Upper lobe of right lung (tissue), 1 donor: ENCODE measurements around the gene CADPS2. TPM values are rescaled to one million over a fixed set of nuclear protein-coding genes. Genes with fewer than 3 reads are reported as not detected.

Experiments used
- ATAC-seq: fragments of 200-7000 bp; cut with Tn5 transposase; one replicate; pipeline ENCODE4 v1.9.1; 2020; ENCODE audit warnings: mild to moderate bottlenecking, moderate library complexity
- DNase-seq: peaks from one replicate; pipeline ENCODE4 v3.0.0-alpha.2; 2020
- H3K27ac ChIP-seq: fragments of 200-600 bp; one replicate; pipeline ENCODE4 v1.8.0; 2022
- H3K27me3 ChIP-seq: fragments of 200-600 bp; one replicate; pipeline ENCODE4 v1.8.0; 2022; ENCODE audit warnings: mild to moderate bottlenecking
- H3K36me3 ChIP-seq: fragments of 200-600 bp; one replicate; pipeline ENCODE4 v1.8.0; 2022
- H3K4me1 ChIP-seq: fragments of 200-600 bp; one replicate; pipeline ENCODE4 v1.8.0; 2022
- H3K4me3 ChIP-seq: fragments of 200-600 bp; one replicate; pipeline ENCODE4 v1.8.0; 2022; ENCODE audit warnings: mild to moderate bottlenecking
- H3K9me3 ChIP-seq: fragments of 200-600 bp; one replicate; pipeline ENCODE4 v1.8.0; 2022
- intact Hi-C: fragments of 100-400 bp; cut with DNase I; formaldehyde crosslinking; loops from one replicate; pipeline ENCODE4 v1.11.0; 2022
- total RNA-seq: library from RNA; stranded (reverse); fragmentation: NEBNext Ultra II Directional; extraction: Animal tissue kit (Norgen Biotek cat#: 25700); gene quantifications from one replicate; pipeline ENCODE4 v1.2.1, GENCODE V29; 2021
- TF ChIP-seq, protein P1 (sequence below): fragments of 200-600 bp; IDR thresholded peaks from one replicate; pipeline ENCODE4 v1.8.0; 2022; ENCODE audit warnings: antibody characterized with exemption
- donor health status: DM: no; HTN: yes; CAD: no; lungs with severe emphysema.

CADPS2 gene
- total RNA-seq, 1 donor from 2014 or later = 46.1 TPM

DNA sequence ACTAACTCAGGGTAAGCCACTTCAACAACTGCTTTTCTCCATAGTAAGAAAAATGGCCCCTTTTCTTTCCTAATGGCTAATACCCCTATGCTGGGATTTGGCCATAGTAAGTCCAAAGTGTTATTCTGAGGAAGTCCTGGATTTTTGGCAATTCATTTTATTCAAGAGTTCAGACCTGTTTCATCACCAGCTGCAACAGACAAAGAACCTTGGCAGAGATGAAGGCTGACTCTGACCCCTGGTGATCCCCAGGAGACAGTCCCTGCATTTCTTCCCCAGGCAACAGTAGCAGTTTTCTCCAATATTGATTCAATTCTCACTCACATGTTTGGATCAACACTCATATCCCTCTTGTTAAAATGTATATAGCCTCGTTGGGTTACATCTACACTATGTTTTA, 332.5 kb downstream of the CADPS2 start:
- TF ChIP-seq, protein P1, sequence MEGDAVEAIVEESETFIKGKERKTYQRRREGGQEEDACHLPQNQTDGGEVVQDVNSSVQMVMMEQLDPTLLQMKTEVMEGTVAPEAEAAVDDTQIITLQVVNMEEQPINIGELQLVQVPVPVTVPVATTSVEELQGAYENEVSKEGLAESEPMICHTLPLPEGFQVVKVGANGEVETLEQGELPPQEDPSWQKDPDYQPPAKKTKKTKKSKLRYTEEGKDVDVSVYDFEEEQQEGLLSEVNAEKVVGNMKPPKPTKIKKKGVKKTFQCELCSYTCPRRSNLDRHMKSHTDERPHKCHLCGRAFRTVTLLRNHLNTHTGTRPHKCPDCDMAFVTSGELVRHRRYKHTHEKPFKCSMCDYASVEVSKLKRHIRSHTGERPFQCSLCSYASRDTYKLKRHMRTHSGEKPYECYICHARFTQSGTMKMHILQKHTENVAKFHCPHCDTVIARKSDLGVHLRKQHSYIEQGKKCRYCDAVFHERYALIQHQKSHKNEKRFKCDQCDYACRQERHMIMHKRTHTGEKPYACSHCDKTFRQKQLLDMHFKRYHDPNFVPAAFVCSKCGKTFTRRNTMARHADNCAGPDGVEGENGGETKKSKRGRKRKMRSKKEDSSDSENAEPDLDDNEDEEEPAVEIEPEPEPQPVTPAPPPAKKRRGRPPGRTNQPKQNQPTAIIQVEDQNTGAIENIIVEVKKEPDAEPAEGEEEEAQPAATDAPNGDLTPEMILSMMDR = no peak
- no peak for ATAC-seq
- H3K4me1 ChIP-seq = peaks cover 10% of the 10 kb centered on the region
- H3K4me3 ChIP-seq = no peak overlapping the region
- no peaks in the 10 kb centered on the region for H3K9me3 ChIP-seq
- intact Hi-C loops = no loop called here
- no peak overlapping the region for H3K27ac ChIP-seq
- no peaks in the 10 kb centered on the region for H3K36me3 ChIP-seq
- H3K27me3 ChIP-seq = no peaks in the 10 kb centered on the region
- no peak for DNase-seq

DNA sequence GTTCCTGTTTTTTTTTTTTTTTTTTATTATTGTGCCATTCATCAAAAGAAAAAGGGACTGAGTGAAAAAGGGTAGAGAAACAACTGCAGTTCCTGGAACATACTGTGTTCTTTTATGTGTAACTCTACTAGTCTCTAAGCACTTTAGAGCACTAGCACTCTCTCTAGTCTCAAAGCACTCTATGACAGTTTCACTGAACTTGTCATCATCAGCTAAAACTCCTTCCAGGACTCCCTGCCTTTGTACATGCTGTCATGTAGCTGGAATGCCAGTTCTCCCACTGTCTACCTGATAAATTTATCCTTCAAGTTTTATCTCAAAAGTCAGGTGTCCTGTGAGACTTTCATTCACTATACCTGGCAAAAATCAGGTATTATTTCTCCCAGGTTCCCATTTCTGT, 333.5 kb downstream of the CADPS2 start:
- Histone ChIP-seq H3K36me3 (no peaks in the 10 kb centered on the region), H3K27ac (no peak overlapping the region), H3K9me3 (no peaks in the 10 kb centered on the region), H3K4me3 (no peak overlapping the region), H3K27me3 (no peaks in the 10 kb centered on the region), H3K4me1 (peaks cover 10% of the 10 kb centered on the region)
- no peak for ATAC-seq
- intact Hi-C loops = no loop called here
- no peak for DNase-seq
- TF ChIP-seq, protein P1 = no peak

DNA sequence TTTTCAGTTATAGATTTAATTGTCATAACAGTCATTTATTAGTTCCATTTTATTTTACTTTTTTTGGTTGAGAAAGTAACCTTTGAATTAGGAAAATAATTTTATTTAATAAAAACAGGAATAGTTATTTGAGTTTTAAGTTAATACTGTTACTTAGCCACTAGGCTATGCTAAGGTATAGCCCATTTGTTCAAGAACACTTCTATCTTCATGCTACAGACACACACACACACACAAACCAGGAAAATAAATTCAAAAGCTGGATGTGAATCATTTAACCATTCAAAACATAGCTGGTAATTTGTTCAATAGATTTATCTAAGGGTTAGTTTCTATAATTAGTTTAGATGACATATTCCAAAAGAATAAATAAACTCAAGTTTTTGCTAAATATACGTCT, 335.7 kb downstream of the CADPS2 start:
- intact Hi-C loops = no loop called here
- Histone ChIP-seq H3K9me3 (no peaks in the 10 kb centered on the region), H3K4me3 (no peak overlapping the region), H3K4me1 (no peaks in the 10 kb centered on the region), H3K27ac (no peak overlapping the region), H3K27me3 (no peaks in the 10 kb centered on the region), H3K36me3 (no peaks in the 10 kb centered on the region)
- TF ChIP-seq, protein P1 = no peak
- ATAC-seq (no peak), DNase-seq (no peak)

DNA sequence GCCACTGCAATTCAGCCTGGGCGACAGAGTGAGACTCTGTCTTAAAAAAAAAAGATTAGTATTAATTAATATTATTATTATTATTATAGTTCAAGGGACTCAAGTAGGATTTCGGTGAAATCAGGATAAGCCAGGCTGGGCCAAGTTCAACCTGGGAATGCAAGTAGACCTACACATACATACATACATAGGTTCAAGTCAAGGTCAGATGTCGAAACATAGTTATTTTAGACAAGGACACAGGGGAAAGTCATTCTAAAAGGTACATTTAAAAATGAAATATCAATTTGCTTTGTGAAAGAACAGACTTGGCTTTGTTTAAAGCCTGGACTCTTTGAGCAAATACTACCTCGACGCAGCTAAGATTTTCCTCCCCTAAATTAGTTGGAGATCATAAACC, 336.7 kb downstream of the CADPS2 start:
- H3K27me3 ChIP-seq = no peaks in the 10 kb centered on the region
- no peaks in the 10 kb centered on the region for H3K4me1 ChIP-seq
- no peaks in the 10 kb centered on the region for H3K36me3 ChIP-seq
- ATAC-seq (no peak), DNase-seq (no peak)
- intact Hi-C loops = no loop called here
- no peak overlapping the region for H3K4me3 ChIP-seq
- H3K9me3 ChIP-seq = no peaks in the 10 kb centered on the region
- H3K27ac ChIP-seq = no peak overlapping the region
- TF ChIP-seq, protein P1 = no peak

DNA sequence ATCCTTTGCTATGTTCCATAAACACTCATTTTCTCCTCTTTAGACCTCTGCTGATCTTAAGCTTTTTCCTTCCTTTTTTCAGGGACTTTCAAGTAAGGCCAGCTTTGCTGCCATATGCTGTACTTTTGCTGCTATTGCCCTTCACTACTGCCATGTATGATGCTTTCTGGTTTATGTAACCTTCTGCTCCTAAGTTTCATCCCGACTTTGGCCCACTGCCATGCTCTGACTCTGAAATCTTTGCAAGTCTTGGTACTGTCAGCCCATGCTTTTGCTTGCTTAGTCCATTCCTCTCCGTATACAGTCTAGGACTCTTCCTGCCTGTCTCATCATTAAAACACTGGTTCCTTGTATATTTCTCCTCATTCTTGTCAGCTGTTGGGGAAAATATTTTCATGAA, 339.8 kb downstream of the CADPS2 start:
- ATAC-seq (no peak), DNase-seq (no peak)
- Histone ChIP-seq H3K4me1 (no peaks in the 10 kb centered on the region), H3K27ac (no peak overlapping the region), H3K4me3 (no peak overlapping the region), H3K36me3 (no peaks in the 10 kb centered on the region), H3K27me3 (no peaks in the 10 kb centered on the region), H3K9me3 (no peaks in the 10 kb centered on the region)
- TF ChIP-seq, protein P1 = no peak
- intact Hi-C loops = no loop called here

DNA sequence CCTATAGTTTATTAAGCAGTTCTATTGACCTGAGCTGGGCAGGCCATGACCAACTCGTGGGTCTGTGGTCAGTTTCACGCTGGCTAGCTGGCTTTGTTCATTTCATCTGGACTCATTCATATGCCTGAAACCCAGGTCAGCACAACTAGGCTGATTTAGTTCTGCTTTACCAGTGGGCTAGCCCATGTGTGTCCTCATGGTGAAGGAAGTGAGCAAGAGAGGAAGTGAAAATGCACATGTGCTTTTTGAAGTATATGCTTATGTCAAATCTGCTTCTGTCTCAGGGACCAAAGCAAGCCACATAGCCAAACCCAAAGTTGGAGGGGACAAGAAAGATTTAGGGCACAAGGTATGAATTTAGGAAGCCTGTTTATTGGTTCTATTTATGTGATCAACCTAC, 341.8 kb downstream of the CADPS2 start:
- ATAC-seq (peak; percentile 65), DNase-seq (no peak)
- no peak overlapping the region for H3K27ac ChIP-seq
- no peaks in the 10 kb centered on the region for H3K4me1 ChIP-seq
- TF ChIP-seq, protein P1 = no peak
- no peaks in the 10 kb centered on the region for H3K9me3 ChIP-seq
- no peaks in the 10 kb centered on the region for H3K27me3 ChIP-seq
- H3K36me3 ChIP-seq = no peaks in the 10 kb centered on the region
- no peak overlapping the region for H3K4me3 ChIP-seq
- intact Hi-C loops = no loop called here
